ENCODE data around the gene CEP72. TPM values are rescaled to one million over a fixed set of nuclear protein-coding genes. Genes with fewer than 3 reads are reported as not detected.
"Not testable (repeated sequence)": the region's sequence is repeated elsewhere in the genome, so short reads cannot be mapped to it uniquely, and the experiment has no call there.

Gene CEP72
- total RNA-seq, 1 donor from 2014 or later = 7.6 TPM

DNA sequence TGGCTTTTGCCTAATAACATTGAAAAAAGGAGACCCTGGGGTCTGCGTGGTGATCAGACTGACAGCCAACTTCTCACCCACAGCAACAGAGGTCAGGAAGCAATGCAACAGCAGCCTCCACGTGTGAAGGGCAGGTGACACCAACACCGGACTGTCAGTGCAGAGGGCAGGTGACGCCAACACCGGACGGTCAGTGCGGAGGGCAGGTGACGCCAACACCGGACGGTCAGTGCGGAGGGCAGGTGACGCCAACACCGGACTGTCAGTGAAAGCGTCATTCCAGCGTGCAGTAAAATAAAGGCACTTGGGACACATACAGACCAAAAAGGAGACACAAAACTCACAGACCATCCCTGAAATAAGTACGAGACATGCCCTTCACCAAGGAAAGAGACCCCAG lies 37.2 kb upstream of the CEP72 start:
- H3K4me3 Mint-ChIP-seq (ENCODE audit: unreplicated experiment) = no peak overlapping the region
- H3K4me1 Mint-ChIP-seq (ENCODE audit: unreplicated experiment) = no peaks in the 10 kb centered on the region
- peak; percentile 80 for DNase-seq (ENCODE audit: extremely low spot score, unreplicated experiment)
- peaks cover 30% of the 10 kb centered on the region for H3K27me3 Mint-ChIP-seq (ENCODE audit: unreplicated experiment)
- peaks cover 13% of the 10 kb centered on the region for H3K9me3 Mint-ChIP-seq (ENCODE audit: unreplicated experiment)
- no peaks in the 10 kb centered on the region for H3K36me3 Mint-ChIP-seq (ENCODE audit: unreplicated experiment)
- no peak for TF ChIP-seq CTCF (IDR thresholded peaks at IDR 0.05)
- no peak overlapping the region for H3K27ac Mint-ChIP-seq (ENCODE audit: unreplicated experiment)

DNA sequence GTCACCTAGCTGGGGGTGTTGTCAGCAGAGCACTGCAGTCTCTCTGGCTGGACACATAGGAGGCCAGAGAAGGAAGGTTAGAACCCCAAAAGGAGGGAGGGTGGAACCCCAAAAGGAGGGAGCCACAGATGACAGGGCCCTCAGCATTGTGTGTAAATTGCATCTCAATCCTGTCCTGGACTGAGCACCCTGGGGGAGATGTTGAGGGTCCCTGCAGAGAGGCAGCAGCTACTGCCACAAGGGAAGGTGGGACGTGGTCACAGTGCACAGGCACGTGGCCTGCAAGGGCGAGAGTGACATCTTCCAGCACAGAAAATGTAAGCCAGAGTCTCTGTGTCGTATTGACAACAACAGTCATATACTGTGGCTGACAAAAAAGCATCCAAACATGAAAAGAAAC lies 36.5 kb upstream of the CEP72 start:
- no peak for TF ChIP-seq CTCF (IDR thresholded peaks at IDR 0.05)
- Mint-ChIP-seq H3K27me3 (ENCODE audit: unreplicated experiment) (peaks cover 34% of the 10 kb centered on the region), H3K36me3 (ENCODE audit: unreplicated experiment) (no peaks in the 10 kb centered on the region), H3K9me3 (ENCODE audit: unreplicated experiment) (peaks cover 13% of the 10 kb centered on the region), H3K4me3 (ENCODE audit: unreplicated experiment) (no peak overlapping the region), H3K4me1 (ENCODE audit: unreplicated experiment) (no peaks in the 10 kb centered on the region), H3K27ac (ENCODE audit: unreplicated experiment) (no peak overlapping the region)
- DNase-seq (ENCODE audit: extremely low spot score, unreplicated experiment) = peak; percentile 59

DNA sequence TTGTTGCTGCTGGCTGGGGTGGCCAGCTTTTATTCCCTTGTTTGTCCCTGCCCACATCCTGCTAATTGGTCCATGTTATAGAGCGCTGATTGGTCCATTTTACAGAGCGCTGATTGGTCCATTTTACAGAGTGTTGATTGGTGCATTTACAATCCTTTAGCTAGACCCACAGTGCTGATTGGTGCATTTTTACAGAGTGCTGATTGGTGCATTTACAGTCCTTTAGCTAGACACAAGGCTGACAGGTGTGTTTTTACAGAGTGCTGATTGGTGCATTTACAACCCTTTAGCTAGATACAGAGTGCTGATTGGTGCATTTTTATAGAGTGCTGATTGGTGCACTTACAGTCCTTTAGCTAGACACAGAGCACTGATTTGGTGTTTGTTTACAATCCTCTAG lies 34.9 kb upstream of the CEP72 start:
- H3K4me3 Mint-ChIP-seq (ENCODE audit: unreplicated experiment); DNase-seq (ENCODE audit: extremely low spot score, unreplicated experiment); H3K4me1 Mint-ChIP-seq (ENCODE audit: unreplicated experiment); H3K27ac Mint-ChIP-seq (ENCODE audit: unreplicated experiment); H3K36me3 Mint-ChIP-seq (ENCODE audit: unreplicated experiment): not testable (repeated sequence)
- H3K27me3 Mint-ChIP-seq (ENCODE audit: unreplicated experiment) = peaks cover 43% of the 10 kb centered on the region
- peaks cover 13% of the 10 kb centered on the region for H3K9me3 Mint-ChIP-seq (ENCODE audit: unreplicated experiment)

- no peak overlapping the region for H3K4me3 Mint-ChIP-seq (ENCODE audit: unreplicated experiment)
- no peak for TF ChIP-seq CTCF (IDR thresholded peaks at IDR 0.05)
- no peaks in the 10 kb centered on the region for H3K36me3 Mint-ChIP-seq (ENCODE audit: unreplicated experiment)
- H3K4me1 Mint-ChIP-seq (ENCODE audit: unreplicated experiment) = no peaks in the 10 kb centered on the region
- H3K9me3 Mint-ChIP-seq (ENCODE audit: unreplicated experiment) = peaks cover 13% of the 10 kb centered on the region
- H3K27me3 Mint-ChIP-seq (ENCODE audit: unreplicated experiment) = peaks cover 41% of the 10 kb centered on the region
- H3K27ac Mint-ChIP-seq (ENCODE audit: unreplicated experiment) = no peak overlapping the region
- DNase-seq (ENCODE audit: extremely low spot score, unreplicated experiment) = no peak
These were observed 34.3 kb upstream of the CEP72 start for GRCh38 chr5:577800-578199.

DNA sequence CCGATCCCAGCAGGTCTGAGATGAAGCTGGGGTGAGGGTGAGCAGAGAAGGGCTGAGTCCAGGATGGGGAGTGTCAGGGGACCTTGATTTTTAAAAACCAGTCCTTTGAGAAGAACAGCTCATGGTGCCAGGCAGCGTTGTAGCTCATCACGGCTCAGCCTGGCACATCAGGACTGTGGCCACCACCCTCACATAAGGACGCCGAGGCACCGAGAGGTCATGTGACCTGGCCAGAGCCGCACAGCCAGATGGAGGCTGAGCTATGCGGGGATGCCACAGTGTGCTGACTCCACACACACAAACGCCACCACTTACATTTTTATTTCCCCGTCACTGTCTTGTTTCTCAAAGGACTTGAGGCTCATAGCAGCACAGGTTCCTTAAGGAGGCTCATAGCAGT lies 32.9 kb upstream of the CEP72 start:
- peak; percentile 57 for DNase-seq (ENCODE audit: extremely low spot score, unreplicated experiment)
- Mint-ChIP-seq H3K9me3 (ENCODE audit: unreplicated experiment) (peaks cover 13% of the 10 kb centered on the region), H3K27me3 (ENCODE audit: unreplicated experiment) (peaks cover 41% of the 10 kb centered on the region), H3K4me1 (ENCODE audit: unreplicated experiment) (no peaks in the 10 kb centered on the region), H3K27ac (ENCODE audit: unreplicated experiment) (no peak overlapping the region), H3K36me3 (ENCODE audit: unreplicated experiment) (no peaks in the 10 kb centered on the region), H3K4me3 (ENCODE audit: unreplicated experiment) (no peak overlapping the region)
- TF ChIP-seq CTCF (IDR thresholded peaks at IDR 0.05) = no peak

GRCh38 chr5:579746-580366 lies 32.3 kb upstream of the CEP72 start:
- Mint-ChIP-seq H3K4me1 (ENCODE audit: unreplicated experiment) (no peaks in the 10 kb centered on the region), H3K9me3 (ENCODE audit: unreplicated experiment) (peaks cover 13% of the 10 kb centered on the region), H3K27me3 (ENCODE audit: unreplicated experiment) (peaks cover 41% of the 10 kb centered on the region), H3K27ac (ENCODE audit: unreplicated experiment) (no peak overlapping the region), H3K4me3 (ENCODE audit: unreplicated experiment) (no peak overlapping the region), H3K36me3 (ENCODE audit: unreplicated experiment) (no peaks in the 10 kb centered on the region)
- DNase-seq (ENCODE audit: extremely low spot score, unreplicated experiment) = peak; percentile 75
- TF ChIP-seq CTCF (IDR thresholded peaks at IDR 0.05) = no peak

All from osteocyte (in vitro differentiated cells).